ENCODE data around the gene BNC2. TPM values are rescaled to one million over a fixed set of nuclear protein-coding genes. Genes with fewer than 3 reads are reported as not detected.

The BNC2 gene
- total RNA-seq, 1 experiment from 2014 or later, result 43.6 TPM

DNA sequence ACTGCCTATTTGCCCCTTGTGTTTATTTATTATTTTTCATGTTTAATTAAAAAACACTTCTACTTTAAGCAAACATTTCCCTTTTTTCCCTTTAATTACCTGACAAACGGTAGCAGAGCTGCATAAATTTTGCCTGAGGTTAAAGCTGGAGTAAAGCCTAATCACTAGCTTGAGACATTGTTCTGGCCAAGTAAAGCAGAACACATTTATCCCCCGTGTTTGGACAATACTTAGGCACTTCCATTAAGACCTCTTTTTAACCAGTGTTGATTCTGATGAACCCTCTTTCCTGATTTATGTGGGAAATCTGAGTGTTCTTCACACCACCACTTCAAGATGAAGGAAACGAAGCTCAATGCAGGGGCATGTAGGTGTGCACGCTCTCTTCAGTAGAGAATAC is 54.5 kb downstream of the BNC2 start:
- Histone ChIP-seq H3K23me2 (ENCODE audit: insufficient read length, low read depth, low read length, poor library complexity, severe bottlenecking) (no peaks in the 10 kb centered on the region), H2BK12ac (ENCODE audit: insufficient read length, low read depth, low read length) (peak overlapping the region; percentile 87), H3K27ac (ENCODE audit: insufficient read length, low read depth, low read length) (no peak overlapping the region), H3K4ac (ENCODE audit: low read depth, low read length) (no peak overlapping the region), H3K4me2 (ENCODE audit: insufficient read depth, insufficient read length, low read length) (no peak overlapping the region), H3K27me3 (ENCODE audit: insufficient read depth, low read length) (no peaks in the 10 kb centered on the region), H3K18ac (ENCODE audit: insufficient read length, low read depth, low read length) (no peak overlapping the region), H3K23ac (ENCODE audit: insufficient read length, low read depth, low read length) (no peak overlapping the region), H2AFZ (ENCODE audit: low read length) (no peak overlapping the region), H3K56ac (ENCODE audit: insufficient read length, low read depth, low read length) (no peak overlapping the region), H2BK15ac (ENCODE audit: low read depth, low read length) (no peak overlapping the region), H4K20me1 (ENCODE audit: control insufficient read depth, insufficient read depth, insufficient read length) (no peaks in the 10 kb centered on the region), H2AK5ac (ENCODE audit: insufficient read length, low read length) (no peak overlapping the region), H3K9me3 (ENCODE audit: control insufficient read depth, low read depth, low read length) (no peaks in the 10 kb centered on the region), H2BK120ac (ENCODE audit: low read depth, low read length, poor library complexity, severe bottlenecking) (no peak overlapping the region), H3K79me2 (ENCODE audit: insufficient read depth, low read length) (no peaks in the 10 kb centered on the region), H4K8ac (replicated peaks; ENCODE audit: insufficient read length, low read depth, low read length) (peak overlapping the region; percentile 95), H2BK20ac (ENCODE audit: low read depth, low read length, poor library complexity, severe bottlenecking) (no peak overlapping the region), H3K79me1 (ENCODE audit: insufficient read depth, low read depth, low read length, poor library complexity, severe bottlenecking) (peaks cover 3% of the 10 kb centered on the region), H4K91ac (ENCODE audit: insufficient read length, low read depth, low read length) (no peak overlapping the region), H3K9ac (ENCODE audit: extremely low read depth, insufficient read length, low read length) (peak overlapping the region; percentile 37), H3K14ac (ENCODE audit: insufficient read depth, low read length) (no peak overlapping the region), H2BK5ac (ENCODE audit: insufficient read length, low read length) (no peak overlapping the region), H3T11ph (ENCODE audit: low read length) (no peak overlapping the region), H3K4me1 (ENCODE audit: insufficient read depth, low read length) (peaks cover 21% of the 10 kb centered on the region; the same call in 1 of the 2 replicates), H4K5ac (ENCODE audit: insufficient read length, low read depth, low read length) (no peak overlapping the region)
- Mint-ChIP-seq H3K27ac (peak overlapping the region in 2 of 3 experiments; percentile 25 to 74; a peak in 3 of 7 replicates), H3K4me3 (no peak overlapping the region), H3K4me1 (peaks cover 41 to 49% of the 10 kb centered on the region in 2 experiments), H3K36me3 (ENCODE audit: insufficient read depth in 1 of 3, low read depth in 3 of 3) (peaks cover 0 to 20% (median 5%) of the 10 kb centered on the region in 3 experiments; a peak in 6 of 7 replicates), H3K9me3 (no peaks in the 10 kb centered on the region), H3K27me3 (ENCODE audit: low read depth) (no peaks in the 10 kb centered on the region)
- TF ChIP-seq, protein P1, sequence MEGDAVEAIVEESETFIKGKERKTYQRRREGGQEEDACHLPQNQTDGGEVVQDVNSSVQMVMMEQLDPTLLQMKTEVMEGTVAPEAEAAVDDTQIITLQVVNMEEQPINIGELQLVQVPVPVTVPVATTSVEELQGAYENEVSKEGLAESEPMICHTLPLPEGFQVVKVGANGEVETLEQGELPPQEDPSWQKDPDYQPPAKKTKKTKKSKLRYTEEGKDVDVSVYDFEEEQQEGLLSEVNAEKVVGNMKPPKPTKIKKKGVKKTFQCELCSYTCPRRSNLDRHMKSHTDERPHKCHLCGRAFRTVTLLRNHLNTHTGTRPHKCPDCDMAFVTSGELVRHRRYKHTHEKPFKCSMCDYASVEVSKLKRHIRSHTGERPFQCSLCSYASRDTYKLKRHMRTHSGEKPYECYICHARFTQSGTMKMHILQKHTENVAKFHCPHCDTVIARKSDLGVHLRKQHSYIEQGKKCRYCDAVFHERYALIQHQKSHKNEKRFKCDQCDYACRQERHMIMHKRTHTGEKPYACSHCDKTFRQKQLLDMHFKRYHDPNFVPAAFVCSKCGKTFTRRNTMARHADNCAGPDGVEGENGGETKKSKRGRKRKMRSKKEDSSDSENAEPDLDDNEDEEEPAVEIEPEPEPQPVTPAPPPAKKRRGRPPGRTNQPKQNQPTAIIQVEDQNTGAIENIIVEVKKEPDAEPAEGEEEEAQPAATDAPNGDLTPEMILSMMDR (conservative IDR thresholded peaks at IDR 0.05), result no peak
- DNase-seq, result no peak
- no CpG with 5 or more reads among the region's 4 CpGs for WGBS (ENCODE audit: extremely low coverage, insufficient read length, low lambda C conversion rate)

All from H9 (cell line).